C4-2B (cell line): ENCODE measurements around the gene TBCC.

Experiments
- H3K27ac ChIP-seq: fragments of 450-650 bp; 2 replicates; pipeline ENCODE4 v1.5.1; 2017
- ZFX ChIP-seq: fragments of 450-650 bp; IDR thresholded peaks from 2 replicates; pipeline ENCODE4 v1.6.1; 2017
- TF ChIP-seq, protein P1 (sequence below): fragments of 450-650 bp; conservative IDR thresholded peaks from 2 replicates; pipeline ENCODE4 v1.5.1; 2017; ENCODE audit warnings: mild to moderate bottlenecking

Gene TBCC

DNA sequence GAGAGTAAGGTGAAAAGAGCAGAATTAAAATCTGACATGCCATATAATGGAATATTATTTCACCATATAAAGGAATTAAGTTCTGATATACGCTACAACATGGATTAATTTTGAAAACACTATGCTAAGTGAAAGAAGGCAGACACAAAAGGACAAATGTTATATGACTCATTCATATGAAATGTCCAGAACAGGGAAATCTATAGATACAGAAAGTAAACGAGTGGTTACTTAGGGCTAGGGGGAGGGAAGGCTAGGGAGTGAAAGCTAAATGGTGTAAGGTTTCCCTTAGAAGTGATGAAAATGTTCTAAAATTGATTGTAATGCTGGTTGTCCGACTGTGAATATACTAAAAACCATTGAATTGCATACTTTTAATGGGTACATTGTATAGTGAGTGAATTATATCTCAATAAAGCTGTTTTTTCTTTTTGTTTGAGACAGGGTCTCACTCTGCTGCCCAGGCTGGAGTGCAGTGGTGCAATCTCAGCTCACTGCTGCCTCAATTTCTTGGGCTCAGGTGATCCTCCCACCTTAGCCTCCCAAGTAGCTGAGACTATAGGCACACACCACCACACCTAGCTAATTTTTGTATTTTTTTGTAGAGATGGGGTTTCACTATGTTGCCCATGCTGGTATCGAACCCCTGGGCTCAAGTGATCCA lies 31.7 kb downstream of the TBCC start:
- H3K27ac ChIP-seq, result no peak overlapping the region
- TF ChIP-seq, protein P1, sequence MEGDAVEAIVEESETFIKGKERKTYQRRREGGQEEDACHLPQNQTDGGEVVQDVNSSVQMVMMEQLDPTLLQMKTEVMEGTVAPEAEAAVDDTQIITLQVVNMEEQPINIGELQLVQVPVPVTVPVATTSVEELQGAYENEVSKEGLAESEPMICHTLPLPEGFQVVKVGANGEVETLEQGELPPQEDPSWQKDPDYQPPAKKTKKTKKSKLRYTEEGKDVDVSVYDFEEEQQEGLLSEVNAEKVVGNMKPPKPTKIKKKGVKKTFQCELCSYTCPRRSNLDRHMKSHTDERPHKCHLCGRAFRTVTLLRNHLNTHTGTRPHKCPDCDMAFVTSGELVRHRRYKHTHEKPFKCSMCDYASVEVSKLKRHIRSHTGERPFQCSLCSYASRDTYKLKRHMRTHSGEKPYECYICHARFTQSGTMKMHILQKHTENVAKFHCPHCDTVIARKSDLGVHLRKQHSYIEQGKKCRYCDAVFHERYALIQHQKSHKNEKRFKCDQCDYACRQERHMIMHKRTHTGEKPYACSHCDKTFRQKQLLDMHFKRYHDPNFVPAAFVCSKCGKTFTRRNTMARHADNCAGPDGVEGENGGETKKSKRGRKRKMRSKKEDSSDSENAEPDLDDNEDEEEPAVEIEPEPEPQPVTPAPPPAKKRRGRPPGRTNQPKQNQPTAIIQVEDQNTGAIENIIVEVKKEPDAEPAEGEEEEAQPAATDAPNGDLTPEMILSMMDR, result no peak
- TF ChIP-seq ZFX, result no peak

DNA sequence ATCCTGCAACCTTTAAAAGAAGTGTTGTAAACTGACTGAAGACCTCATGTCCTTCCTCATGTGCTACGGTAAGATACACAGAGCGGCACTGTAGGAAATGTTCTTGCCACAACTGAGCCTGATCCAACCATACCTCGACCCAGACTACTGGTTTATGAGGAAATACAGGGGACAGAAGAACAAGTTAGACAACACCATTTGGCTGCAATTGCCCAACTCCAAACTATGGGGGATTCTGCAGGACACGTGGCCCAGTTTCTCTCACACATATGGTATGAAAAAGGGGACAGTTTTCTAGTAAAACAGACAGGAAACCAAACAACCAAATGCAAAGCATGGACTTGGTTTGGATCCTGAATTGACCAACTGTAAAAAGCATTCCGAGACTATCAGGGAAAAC lies 34.0 kb downstream of the TBCC start:
- H3K27ac ChIP-seq, result no peak overlapping the region
- TF ChIP-seq ZFX, result no peak
- TF ChIP-seq, protein P1, result no peak

DNA sequence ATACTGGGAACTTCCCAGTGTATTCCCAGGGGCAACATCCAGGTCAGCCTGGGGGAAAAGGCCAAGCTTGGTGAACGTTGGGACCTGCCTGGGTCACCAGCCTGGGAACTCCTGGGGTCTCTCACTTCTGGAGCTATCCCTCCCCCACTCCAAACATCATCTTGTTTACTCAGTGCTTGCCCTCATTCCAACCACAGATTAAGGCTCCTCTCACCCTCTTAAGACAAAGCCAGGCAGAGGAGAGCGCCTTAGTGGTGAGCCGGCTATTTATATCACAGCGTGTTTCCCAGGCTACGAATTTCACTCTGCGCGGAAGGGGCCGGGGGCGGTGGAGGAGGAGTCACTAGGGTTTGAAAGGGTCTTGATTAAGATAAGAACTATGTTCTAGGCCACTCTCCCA lies 35.6 kb downstream of the TBCC start:
- TF ChIP-seq, protein P1, result no peak
- TF ChIP-seq ZFX, result no peak
- no peak overlapping the region for H3K27ac ChIP-seq

DNA sequence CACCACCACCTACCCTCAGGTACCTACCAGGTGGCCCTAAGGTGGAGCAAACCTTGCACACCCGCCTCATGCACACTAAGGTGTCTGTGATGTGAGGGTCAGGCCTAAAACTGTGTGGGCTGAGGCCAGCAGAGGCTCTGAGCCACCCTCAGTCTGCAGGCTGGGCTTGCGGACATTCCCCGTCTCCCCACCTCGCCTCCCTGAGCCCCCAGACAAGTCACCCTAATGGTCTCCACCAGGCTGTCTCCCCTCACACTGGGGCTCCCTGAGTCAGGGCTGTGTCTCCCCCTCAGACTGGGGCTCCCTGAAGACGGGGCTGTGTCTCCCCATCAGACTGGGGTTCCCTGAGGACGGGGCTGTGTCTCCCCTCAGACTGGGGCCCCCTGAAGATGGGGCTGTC lies 36.0 kb downstream of the TBCC start:
- no peak for TF ChIP-seq ZFX
- TF ChIP-seq, protein P1, result no peak
- H3K27ac ChIP-seq, result no peak overlapping the region

DNA sequence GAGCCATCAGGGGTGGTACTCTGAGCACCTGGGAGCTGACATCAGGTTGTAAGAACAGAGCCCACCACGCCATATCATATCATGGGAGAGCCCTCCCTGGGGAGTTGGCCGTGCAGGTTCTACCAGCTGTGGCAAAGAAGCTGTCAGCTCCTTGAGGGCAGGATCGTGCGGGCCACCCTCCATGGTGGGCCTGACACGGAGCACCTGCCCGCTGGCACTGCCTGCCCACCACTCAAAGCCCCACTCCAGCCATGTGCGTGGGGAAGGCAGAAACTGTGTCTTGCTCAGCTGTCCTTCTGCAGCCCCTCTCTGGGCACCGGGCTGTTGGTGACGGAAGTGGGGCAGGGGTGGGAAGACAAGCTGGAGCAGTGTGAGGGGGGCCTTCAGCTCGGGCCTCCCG lies 37.8 kb downstream of the TBCC start:
- TF ChIP-seq, protein P1, result no peak
- no peak for TF ChIP-seq ZFX
- H3K27ac ChIP-seq, result no peak overlapping the region

DNA sequence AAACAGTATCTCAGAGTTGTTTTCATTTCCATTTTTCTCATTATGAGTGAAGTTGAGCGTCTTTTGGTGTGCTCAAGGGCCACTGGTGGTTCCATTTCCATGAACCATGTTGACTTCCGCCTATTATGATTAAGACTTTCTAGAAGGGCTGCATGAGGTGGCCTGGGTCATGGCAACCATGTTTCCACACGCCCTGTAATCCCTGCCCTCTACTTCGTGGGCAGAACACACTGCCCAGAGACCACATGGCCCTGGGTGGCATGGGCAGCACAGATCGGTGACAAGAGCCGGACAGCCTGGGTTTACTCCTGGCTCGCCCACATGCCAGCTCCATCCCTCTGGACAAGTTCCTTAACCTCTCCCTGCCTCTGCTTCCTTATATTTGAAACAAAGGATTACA lies 38.3 kb downstream of the TBCC start:
- TF ChIP-seq ZFX, result no peak
- TF ChIP-seq, protein P1, result no peak
- H3K27ac ChIP-seq, result no peak overlapping the region

DNA sequence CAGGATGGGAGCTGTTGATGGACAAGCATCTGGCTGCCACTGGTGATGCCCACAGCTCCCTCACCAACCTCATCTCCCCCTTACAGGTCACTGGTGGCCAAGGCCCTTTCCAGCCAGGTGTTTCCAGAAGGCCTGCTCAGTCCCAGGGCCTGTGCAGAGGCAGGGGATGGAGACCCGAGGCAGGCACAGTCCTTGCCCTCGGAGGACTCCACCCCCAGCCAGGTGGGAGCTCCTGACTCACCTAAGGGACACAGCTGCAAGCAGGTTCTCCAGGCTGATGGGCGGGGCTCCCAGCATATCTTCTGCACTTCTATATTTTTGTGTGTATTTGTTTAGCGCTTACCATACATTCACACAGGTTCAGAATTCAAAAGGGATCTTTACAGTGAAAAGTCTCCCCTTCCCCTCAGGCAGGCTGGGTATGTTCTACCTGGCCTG lies 40.9 kb downstream of the TBCC start:
- H3K27ac ChIP-seq, result no peak overlapping the region
- TF ChIP-seq, protein P1, result no peak
- no peak for TF ChIP-seq ZFX
